Kidney epithelial cell (primary cell): Measurements from ENCODE around the gene BRF1. TPM values are rescaled to one million over a fixed set of nuclear protein-coding genes. Genes with fewer than 3 reads are reported as not detected.
A peak's percentile ranks its signal among the peaks of the same experiment; 100 is the strongest.

Source experiments
- DNase-seq: peaks from one replicate; pipeline ENCODE4 v3.0.0-alpha.2; 2010; ENCODE audit warnings: low read depth
- H3K27me3 ChIP-seq: 2 replicates; pipeline ENCODE4 v1.6.0; 2011; ENCODE audit warnings: low read length; ENCODE audit not compliant: control insufficient read depth, insufficient read depth
- H3K36me3 ChIP-seq: 2 replicates; pipeline ENCODE4 v1.5.1; 2011; ENCODE audit warnings: low read length; ENCODE audit not compliant: control insufficient read depth, insufficient read depth
- H3K4me3 ChIP-seq: 2 replicates; pipeline ENCODE4 v1.5.1; 2011; ENCODE audit warnings: low read depth, mild to moderate bottlenecking, control low read depth, low read length
- total RNA-seq: library from RNA; depleted of rRNA; stranded (reverse); fragments of >200 nt; gene quantifications from 2 replicates; pipeline ENCODE4 v1.2.3, GENCODE V29; 2015
- TF ChIP-seq, protein P1 (sequence below): IDR thresholded peaks from 2 replicates; pipeline ENCODE4 v1.5.1; 2011; ENCODE audit warnings: mild to moderate bottlenecking, moderate library complexity, low read length, control low read depth, inconsistent platforms; ENCODE audit not compliant: insufficient read depth, poor library complexity, severe bottlenecking

The BRF1 gene
- total RNA-seq, 1 donor from 2014 or later, result 48.4 TPM

DNA sequence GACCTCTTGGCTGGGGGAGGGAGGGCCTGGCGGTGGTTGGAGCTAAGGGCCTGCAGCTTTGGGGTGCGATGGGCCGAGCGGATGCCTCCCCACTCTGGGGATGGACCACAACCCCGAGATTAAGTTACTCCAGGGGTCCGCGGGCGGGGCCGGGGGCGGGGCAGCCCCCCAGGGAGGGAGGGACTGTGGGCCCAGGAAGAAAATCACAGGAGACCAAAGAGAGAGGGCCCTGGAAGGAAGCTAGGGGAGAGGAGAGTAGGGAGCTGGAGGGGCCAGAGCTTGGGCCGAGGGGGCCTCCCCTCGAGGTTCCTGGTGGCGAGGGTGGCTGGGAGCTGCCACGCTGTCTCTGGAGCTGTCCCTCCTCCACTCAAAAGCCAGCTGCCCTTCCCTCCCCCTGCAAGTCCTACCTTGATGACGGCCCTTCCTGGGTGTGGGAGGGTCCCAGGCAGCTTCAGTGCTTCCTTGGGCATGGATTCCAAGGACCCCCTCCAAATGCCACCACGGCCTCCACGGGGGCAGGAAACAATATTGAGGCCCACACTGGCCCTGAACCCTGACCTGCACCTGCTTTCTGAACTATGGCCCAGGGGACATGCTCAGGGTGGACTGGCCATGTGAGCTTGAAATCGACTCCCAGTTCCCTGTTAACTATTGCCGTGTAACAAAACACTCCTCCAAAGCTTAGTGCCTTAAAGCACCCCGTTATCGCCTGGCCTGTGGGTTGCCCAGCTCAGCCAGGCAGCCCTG is 119.1 kb downstream of the BRF1 start:
- Histone ChIP-seq H3K27me3 (peaks cover 15% of the 10 kb centered on the region), H3K4me3 (peak overlapping the region; percentile 24), H3K36me3 (no peaks in the 10 kb centered on the region)
- TF ChIP-seq, protein P1, sequence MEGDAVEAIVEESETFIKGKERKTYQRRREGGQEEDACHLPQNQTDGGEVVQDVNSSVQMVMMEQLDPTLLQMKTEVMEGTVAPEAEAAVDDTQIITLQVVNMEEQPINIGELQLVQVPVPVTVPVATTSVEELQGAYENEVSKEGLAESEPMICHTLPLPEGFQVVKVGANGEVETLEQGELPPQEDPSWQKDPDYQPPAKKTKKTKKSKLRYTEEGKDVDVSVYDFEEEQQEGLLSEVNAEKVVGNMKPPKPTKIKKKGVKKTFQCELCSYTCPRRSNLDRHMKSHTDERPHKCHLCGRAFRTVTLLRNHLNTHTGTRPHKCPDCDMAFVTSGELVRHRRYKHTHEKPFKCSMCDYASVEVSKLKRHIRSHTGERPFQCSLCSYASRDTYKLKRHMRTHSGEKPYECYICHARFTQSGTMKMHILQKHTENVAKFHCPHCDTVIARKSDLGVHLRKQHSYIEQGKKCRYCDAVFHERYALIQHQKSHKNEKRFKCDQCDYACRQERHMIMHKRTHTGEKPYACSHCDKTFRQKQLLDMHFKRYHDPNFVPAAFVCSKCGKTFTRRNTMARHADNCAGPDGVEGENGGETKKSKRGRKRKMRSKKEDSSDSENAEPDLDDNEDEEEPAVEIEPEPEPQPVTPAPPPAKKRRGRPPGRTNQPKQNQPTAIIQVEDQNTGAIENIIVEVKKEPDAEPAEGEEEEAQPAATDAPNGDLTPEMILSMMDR, result no peak
- no peak for DNase-seq

DNA sequence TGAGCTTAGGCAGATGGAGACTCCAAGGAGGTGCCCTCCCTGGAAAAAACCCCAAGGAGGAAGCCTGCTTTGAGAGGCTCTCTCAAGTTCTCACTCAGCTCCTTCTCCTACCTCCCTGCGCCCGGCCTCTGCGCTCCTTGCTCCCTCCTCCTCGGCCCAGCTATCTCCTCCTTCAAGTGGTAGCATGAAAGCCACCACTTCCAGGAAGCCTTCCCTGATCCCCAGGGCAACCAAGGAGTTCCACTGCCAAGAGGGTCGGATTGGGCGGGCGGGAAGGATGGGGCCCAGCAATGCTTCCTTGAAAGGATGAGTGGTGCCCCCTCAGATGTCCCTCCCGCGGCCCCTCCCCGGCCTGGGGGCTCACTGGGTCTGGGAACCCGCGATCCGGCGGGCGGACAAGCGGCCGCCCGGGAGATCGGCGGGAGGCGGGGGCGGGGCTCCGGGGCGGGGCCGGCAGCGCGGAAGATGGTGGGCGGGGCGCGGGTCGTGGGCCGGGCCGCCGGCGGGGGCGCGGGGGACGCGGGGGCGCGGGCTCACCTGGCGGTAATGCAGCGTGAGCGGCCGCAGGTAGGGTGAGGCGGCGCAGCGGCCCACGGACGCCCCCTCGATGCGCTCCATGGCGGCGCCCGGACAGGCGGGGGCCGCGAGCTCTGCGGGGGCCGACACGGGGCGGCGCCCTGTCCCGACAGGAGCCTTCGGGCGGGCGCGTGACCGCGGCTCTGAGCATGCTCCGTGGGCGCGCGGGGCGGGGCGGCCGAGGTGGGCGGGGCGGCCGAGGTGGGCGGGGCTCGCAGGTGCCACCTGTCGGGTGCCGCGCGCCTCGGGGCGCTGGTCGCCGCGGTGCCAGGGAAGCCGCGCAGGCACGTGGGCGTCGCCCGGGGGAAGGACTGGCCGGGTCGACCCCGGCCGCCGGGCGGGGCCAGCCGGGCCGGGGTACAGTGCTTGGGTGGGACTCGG is 119.9 kb downstream of the BRF1 start, which contains the start of gene NUDT14:
NUDT14 (minus strand) TSS at position 721 of the 957 bp plus-strand sequence; CDS start at position 618, 103 bp downstream.
- no peak for DNase-seq

DNA sequence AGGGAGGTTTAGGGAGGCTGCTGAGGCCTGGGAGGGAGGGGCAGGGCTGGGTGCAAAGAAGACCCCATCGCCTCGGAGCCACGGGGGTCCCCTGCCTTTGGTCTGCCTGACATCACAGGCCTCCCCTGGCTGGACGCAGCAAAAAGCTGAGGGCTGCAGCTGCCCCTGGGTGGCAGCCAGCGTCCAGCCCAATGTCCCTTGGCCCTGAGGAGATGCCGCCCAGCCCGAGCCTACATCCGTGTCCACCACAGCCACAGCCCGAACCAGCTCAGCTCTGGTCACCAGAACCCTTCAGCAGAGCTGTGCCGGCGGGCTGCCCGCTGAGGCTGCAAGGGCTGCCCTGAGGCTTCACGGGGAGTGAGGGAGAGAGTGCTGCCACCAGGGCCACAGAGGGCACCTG is 121.6 kb downstream of the BRF1 start:
- Histone ChIP-seq H3K4me3 (no peak overlapping the region), H3K36me3 (no peaks in the 10 kb centered on the region), H3K27me3 (peaks cover 15% of the 10 kb centered on the region)
- TF ChIP-seq, protein P1, result no peak
- no peak for DNase-seq

More for the DNA sequence above, 119.9 kb downstream of the BRF1 start, which contains the start of gene NUDT14:
- peak within 1 kb of the TSS; percentile 68 for H3K4me3 ChIP-seq
- peaks cover 15% of the 10 kb centered on the region for H3K27me3 ChIP-seq
- no peaks in the 10 kb centered on the region for H3K36me3 ChIP-seq
- TF ChIP-seq, protein P1, result no peak

DNA sequence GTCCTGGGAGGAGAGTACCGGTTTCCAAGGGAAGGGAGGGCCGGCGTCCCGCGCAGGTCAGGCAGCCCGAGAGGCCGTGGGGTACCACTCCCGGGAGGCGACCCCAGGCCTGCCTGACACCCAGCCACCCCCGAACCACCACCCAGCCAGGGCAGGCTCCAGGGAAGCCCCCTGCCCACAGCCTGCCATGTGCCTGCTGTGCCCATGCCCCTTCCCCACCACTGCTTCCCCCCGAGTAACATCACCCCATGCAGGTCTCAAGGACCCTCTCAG is 122.0 kb downstream of the BRF1 start:
- Histone ChIP-seq H3K27me3 (peaks cover 15% of the 10 kb centered on the region), H3K36me3 (no peaks in the 10 kb centered on the region), H3K4me3 (no peak overlapping the region)
- TF ChIP-seq, protein P1, result no peak
- DNase-seq, result no peak

DNA sequence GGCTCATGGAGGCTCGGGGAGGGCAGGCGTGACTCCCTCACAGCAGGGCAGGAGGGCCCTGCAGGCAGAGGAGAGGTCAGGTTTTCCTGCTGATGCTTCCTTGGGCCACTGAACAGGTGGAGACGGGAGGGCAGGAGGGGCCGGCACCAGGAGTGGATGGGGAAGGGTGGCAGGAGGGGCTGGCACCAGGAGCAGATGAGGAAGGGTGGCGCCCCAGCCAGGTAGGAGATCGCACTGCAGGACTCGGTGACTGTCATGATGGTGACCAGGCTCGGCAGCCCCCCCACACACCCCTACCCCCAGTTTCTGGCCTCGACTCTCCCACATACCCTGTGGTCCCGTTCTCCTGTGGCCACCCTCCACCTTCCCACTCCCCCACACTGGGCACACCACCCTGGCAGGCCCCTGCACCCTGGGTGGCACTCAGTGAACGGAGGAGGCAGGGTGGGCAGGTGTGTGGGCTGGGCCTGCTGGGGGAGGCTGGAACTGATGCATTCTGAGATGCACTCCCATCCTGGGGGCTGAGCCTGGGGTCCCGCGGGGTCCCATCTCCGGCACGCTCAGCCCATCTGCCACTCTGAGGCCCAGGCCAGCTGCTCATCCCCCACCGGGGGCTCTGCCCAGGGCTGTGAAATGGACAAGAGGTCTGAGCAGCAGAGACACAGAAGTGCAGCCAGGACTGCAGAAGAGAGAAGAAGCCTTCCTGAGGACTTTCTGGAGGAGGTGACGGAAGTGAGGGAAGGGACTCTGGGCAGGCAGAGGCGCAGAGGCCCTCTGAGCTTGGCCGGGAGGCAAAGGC is 122.5 kb downstream of the BRF1 start:
- TF ChIP-seq, protein P1, result no peak
- Histone ChIP-seq H3K27me3 (peaks cover 15% of the 10 kb centered on the region), H3K36me3 (no peaks in the 10 kb centered on the region), H3K4me3 (no peak overlapping the region)
- no peak for DNase-seq
